ENCODE data around the gene TTC7B.

DNA sequence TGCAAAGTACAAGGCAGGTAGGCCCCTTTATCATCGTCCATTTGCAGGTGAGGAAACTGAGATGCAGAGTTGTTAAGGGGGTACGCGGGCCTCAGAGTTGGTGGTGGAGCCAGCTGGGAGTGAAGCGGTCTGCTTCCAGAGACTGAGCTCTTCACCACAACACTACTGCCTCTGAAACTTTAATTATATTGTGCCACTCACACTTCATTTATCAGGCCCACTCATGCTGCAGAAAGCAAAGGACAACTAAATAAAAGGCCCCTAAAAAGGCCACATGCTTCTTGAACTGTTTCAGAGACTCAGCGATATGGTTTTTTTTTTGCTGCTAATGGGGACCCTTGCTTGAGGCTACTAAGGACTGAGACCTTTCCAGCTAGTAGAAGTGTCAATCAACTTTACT is 153.1 kb downstream of the TTC7B start:
- TF ChIP-seq EZH2phosphoT487 (IDR thresholded peaks at IDR 0.05; ENCODE audit: insufficient read depth, low read depth) = no peak
- no peak for TF ChIP-seq EZH2 (IDR thresholded peaks at IDR 0.05; ENCODE audit: insufficient read depth, poor library complexity, severe bottlenecking)
